Measurements from ENCODE around the gene SNAPC2.
A peak's percentile ranks its signal among the peaks of the same experiment; 100 is the strongest.
"Not testable (repeated sequence)": the region's sequence is repeated elsewhere in the genome, so short reads cannot be mapped to it uniquely, and the experiment has no call there.

The SNAPC2 gene

GRCh38 chr19:7908742-7909461 lies 11.2 kb upstream of the SNAPC2 start:
- FAIRE-seq: no peak
- no peak for DNase-seq (ENCODE audit: low spot score)

GRCh38 chr19:7909471-7910067 lies 10.6 kb upstream of the SNAPC2 start:
- FAIRE-seq: no peak
- DNase-seq (ENCODE audit: low spot score): no peak

- FAIRE-seq (no peak), DNase-seq (ENCODE audit: low spot score) (no peak)
Measured at GRCh38 chr19:7910321-7911161, 9.6 kb upstream of the SNAPC2 start.

GRCh38 chr19:7911508-7912143 lies 8.5 kb upstream of the SNAPC2 start:
- FAIRE-seq (no peak), DNase-seq (ENCODE audit: low spot score) (no peak)

GRCh38 chr19:7912144-7912696 lies 7.9 kb upstream of the SNAPC2 start:
- no peak for DNase-seq (ENCODE audit: low spot score)
- no peak for FAIRE-seq

- DNase-seq (ENCODE audit: low spot score) (no peak), FAIRE-seq (no peak)
Measured at GRCh38 chr19:7912697-7913564, 7.2 kb upstream of the SNAPC2 start.

GRCh38 chr19:7913652-7914051 lies 6.5 kb upstream of the SNAPC2 start:
- DNase-seq (ENCODE audit: low spot score): no peak
- FAIRE-seq: no peak

- FAIRE-seq (no peak), DNase-seq (ENCODE audit: low spot score) (no peak)
Measured at GRCh38 chr19:7914099-7914498, 6.0 kb upstream of the SNAPC2 start.

GRCh38 chr19:7914598-7915045 lies 5.5 kb upstream of the SNAPC2 start, which contains the start of gene TGFBR3L:
Gene TGFBR3L, plus strand, starts transcription at chr19:7914830.
- no peak for DNase-seq (ENCODE audit: low spot score)
- no peak for FAIRE-seq

GRCh38 chr19:7915250-7916102 lies 4.7 kb upstream of the SNAPC2 start:
- FAIRE-seq: no peak

GRCh38 chr19:7916103-7916954 lies 3.8 kb upstream of the SNAPC2 start:
- DNase-seq (ENCODE audit: low spot score): no peak

More at GRCh38 chr19:7915250-7916102, 4.7 kb upstream of the SNAPC2 start:
- no peak for DNase-seq (ENCODE audit: low spot score)

GRCh38 chr19:7916955-7917266 lies 3.2 kb upstream of the SNAPC2 start:
- FAIRE-seq: no peak
- DNase-seq (ENCODE audit: low spot score): no peak

More at GRCh38 chr19:7916103-7916954, 3.8 kb upstream of the SNAPC2 start:
- FAIRE-seq: no peak

GRCh38 chr19:7917267-7918061 lies 2.7 kb upstream of the SNAPC2 start:
- DNase-seq (ENCODE audit: low spot score) (no peak), FAIRE-seq (no peak)

GRCh38 chr19:7918062-7918614 lies 2.0 kb upstream of the SNAPC2 start:
- DNase-seq (ENCODE audit: low spot score); FAIRE-seq: not testable (repeated sequence)

- DNase-seq (ENCODE audit: low spot score): no peak
- no peak for FAIRE-seq
Measured at GRCh38 chr19:7918615-7919421, 1.3 kb upstream of the SNAPC2 start.

- DNase-seq (ENCODE audit: low spot score): peak; percentile 90
- FAIRE-seq: no peak
Measured at GRCh38 chr19:7920519-7921301, 572 bp downstream of the SNAPC2 start.
